ENCODE results near the gene WWC1.

The WWC1 gene

GRCh38 chr5:168486136-168486879 is 194.9 kb downstream of the WWC1 start, which contains the start of gene RARS1:
Gene RARS1, plus strand, starts transcription at chr5:168486471. Its CDS starts 28 bp downstream, at chr5:168486499.
- H3K79me1 ChIP-seq (ENCODE audit: low read length): peaks cover 3% of the 10 kb centered on the region
- peak within 1 kb of the TSS; percentile 84 for H3K4me3 ChIP-seq (ENCODE audit: low read depth, low read length)
- no CpG with 5 or more reads among the region's 40 CpGs for WGBS (ENCODE audit: extremely low coverage, insufficient coverage, insufficient read length)
- H3K4me1 ChIP-seq (ENCODE audit: control insufficient read depth in 1 of 2, insufficient read depth in 2 of 2, low read length in 2 of 2): peaks cover 1 to 2% of the 10 kb centered on the region in 2 experiments
- H2AFZ ChIP-seq (ENCODE audit: insufficient read depth, low read length, poor library complexity): peak within 1 kb of the TSS; percentile 80
- H3K4me2 ChIP-seq (ENCODE audit: low read length): peak within 1 kb of the TSS; percentile 79
- peaks cover 15 to 21% of the 10 kb centered on the region in 2 experiments for H3K36me3 ChIP-seq (ENCODE audit: control insufficient read depth in 1 of 2, insufficient read depth in 2 of 2, low read length in 2 of 2)
- H2AK5ac ChIP-seq (ENCODE audit: low read length): peak within 1 kb of the TSS; percentile 17
- H3K9me3 ChIP-seq (ENCODE audit: insufficient read depth, low read depth, low read length): no peaks in the 10 kb centered on the region
- H2BK12ac ChIP-seq (ENCODE audit: low read length): no peak within 1 kb of the TSS
- peak within 1 kb of the TSS; percentile 78 for H4K12ac ChIP-seq (ENCODE audit: low read depth, low read length)
- peak within 1 kb of the TSS; percentile 18 for H3K4ac ChIP-seq (ENCODE audit: low read depth, low read length)
- no peak within 1 kb of the TSS for H3K23ac ChIP-seq (ENCODE audit: low read length)
- peak within 1 kb of the TSS; percentile 56 for H4K91ac ChIP-seq (ENCODE audit: low read depth, low read length)
- peak within 1 kb of the TSS; percentile 40 for H3K14ac ChIP-seq (ENCODE audit: low read length)
- H3K27me3 ChIP-seq (ENCODE audit: insufficient read depth, low read length): no peaks in the 10 kb centered on the region
- H3K79me2 ChIP-seq (ENCODE audit: control insufficient read depth, insufficient read depth, low read length, poor library complexity): peaks cover 4% of the 10 kb centered on the region
- peak within 1 kb of the TSS; percentile 3 for H2BK120ac ChIP-seq (ENCODE audit: insufficient read depth, low read length, poor library complexity)
- H4K8ac ChIP-seq (ENCODE audit: low read depth, low read length): peak within 1 kb of the TSS; percentile 90
- no peak within 1 kb of the TSS for H3K27ac ChIP-seq (ENCODE audit: low read depth, low read length)
- no peak within 1 kb of the TSS for H2BK5ac ChIP-seq (ENCODE audit: low read depth, low read length, poor library complexity)
- DNase-seq: peak; percentile 96 to 97
- H3K9ac ChIP-seq (ENCODE audit: low read length): peak within 1 kb of the TSS; percentile 59
- H3K18ac ChIP-seq (ENCODE audit: low read length): peak within 1 kb of the TSS; percentile 24

- H4K8ac ChIP-seq (ENCODE audit: low read depth, low read length): no peak overlapping the region
- H3K79me2 ChIP-seq (ENCODE audit: control insufficient read depth, insufficient read depth, low read length, poor library complexity): peaks cover 4% of the 10 kb centered on the region
- H2BK120ac ChIP-seq (ENCODE audit: insufficient read depth, low read length, poor library complexity): no peak overlapping the region
- H4K91ac ChIP-seq (ENCODE audit: low read depth, low read length): no peak overlapping the region
- H3K14ac ChIP-seq (ENCODE audit: low read length): no peak overlapping the region
- H3K4me1 ChIP-seq (ENCODE audit: control insufficient read depth in 1 of 2, insufficient read depth in 2 of 2, low read length in 2 of 2): peaks cover 0 to 2% of the 10 kb centered on the region in 2 experiments
- no peaks in the 10 kb centered on the region for H3K9me3 ChIP-seq (ENCODE audit: insufficient read depth, low read depth, low read length)
- H3K18ac ChIP-seq (ENCODE audit: low read length): no peak overlapping the region
- no peak overlapping the region for H3K4me3 ChIP-seq (ENCODE audit: low read depth, low read length)
- no peak overlapping the region for H2AK5ac ChIP-seq (ENCODE audit: low read length)
- no CpG with 5 or more reads among the region's 3 CpGs for WGBS (ENCODE audit: extremely low coverage, insufficient coverage, insufficient read length)
- no peak overlapping the region for H3K9ac ChIP-seq (ENCODE audit: low read length)
- peaks cover 3% of the 10 kb centered on the region for H3K79me1 ChIP-seq (ENCODE audit: low read length)
- H3K23ac ChIP-seq (ENCODE audit: low read length): no peak overlapping the region
- H4K12ac ChIP-seq (ENCODE audit: low read depth, low read length): no peak overlapping the region
- no peak overlapping the region for H3K4ac ChIP-seq (ENCODE audit: low read depth, low read length)
- H3K27me3 ChIP-seq (ENCODE audit: insufficient read depth, low read length): no peaks in the 10 kb centered on the region
- no peak for DNase-seq
- no peak overlapping the region for H2AFZ ChIP-seq (ENCODE audit: insufficient read depth, low read length, poor library complexity)
- no peak overlapping the region for H2BK5ac ChIP-seq (ENCODE audit: low read depth, low read length, poor library complexity)
- no peak overlapping the region for H3K27ac ChIP-seq (ENCODE audit: low read depth, low read length)
- no peak overlapping the region for H3K4me2 ChIP-seq (ENCODE audit: low read length)
- H2BK12ac ChIP-seq (ENCODE audit: low read length): no peak overlapping the region
- peaks cover 17 to 31% of the 10 kb centered on the region in 2 experiments for H3K36me3 ChIP-seq (ENCODE audit: control insufficient read depth in 1 of 2, insufficient read depth in 2 of 2, low read length in 2 of 2)
Measured at GRCh38 chr5:168489059-168489458, 197.6 kb downstream of the WWC1 start.

- DNase-seq: no peak
- Histone ChIP-seq H4K8ac (ENCODE audit: low read depth, low read length) (no peak overlapping the region), H3K23ac (ENCODE audit: low read length) (no peak overlapping the region)
Measured at GRCh38 chr5:168494057-168494555, 202.7 kb downstream of the WWC1 start.

GRCh38 chr5:168502563-168503237 is 211.3 kb downstream of the WWC1 start:
- Histone ChIP-seq H3K4me2 (ENCODE audit: low read length) (no peak overlapping the region), H3K79me2 (ENCODE audit: control insufficient read depth, insufficient read depth, low read length, poor library complexity) (no peaks in the 10 kb centered on the region), H3K79me1 (ENCODE audit: low read length) (no peaks in the 10 kb centered on the region), H2BK120ac (ENCODE audit: insufficient read depth, low read length, poor library complexity) (no peak overlapping the region), H2BK12ac (ENCODE audit: low read length) (no peak overlapping the region), H4K91ac (ENCODE audit: low read depth, low read length) (no peak overlapping the region), H3K36me3 (ENCODE audit: control insufficient read depth in 1 of 2, insufficient read depth in 2 of 2, low read length in 2 of 2) (peaks cover 26 to 28% of the 10 kb centered on the region in 2 experiments), H4K12ac (ENCODE audit: low read depth, low read length) (no peak overlapping the region), H4K8ac (ENCODE audit: low read depth, low read length) (no peak overlapping the region), H3K4ac (ENCODE audit: low read depth, low read length) (no peak overlapping the region), H3K14ac (ENCODE audit: low read length) (no peak overlapping the region), H3K9ac (ENCODE audit: low read length) (no peak overlapping the region), H3K18ac (ENCODE audit: low read length) (no peak overlapping the region), H3K27ac (ENCODE audit: low read depth, low read length) (no peak overlapping the region), H2BK5ac (ENCODE audit: low read depth, low read length, poor library complexity) (no peak overlapping the region), H2AFZ (ENCODE audit: insufficient read depth, low read length, poor library complexity) (no peak overlapping the region), H3K4me3 (ENCODE audit: low read depth, low read length) (no peak overlapping the region), H3K9me3 (ENCODE audit: insufficient read depth, low read depth, low read length) (no peaks in the 10 kb centered on the region), H2AK5ac (ENCODE audit: low read length) (no peak overlapping the region), H3K27me3 (ENCODE audit: insufficient read depth, low read length) (no peaks in the 10 kb centered on the region), H3K23ac (ENCODE audit: low read length) (no peak overlapping the region), H3K4me1 (ENCODE audit: control insufficient read depth in 1 of 2, insufficient read depth in 2 of 2, low read length in 2 of 2) (no peaks in the 10 kb centered on the region)
- no CpG with 5 or more reads among the region's 7 CpGs for WGBS (ENCODE audit: extremely low coverage, insufficient coverage, insufficient read length)
- DNase-seq: no peak

More at GRCh38 chr5:168494057-168494555, 202.7 kb downstream of the WWC1 start:
- Histone ChIP-seq H4K12ac (ENCODE audit: low read depth, low read length) (no peak overlapping the region), H3K4me1 (ENCODE audit: control insufficient read depth in 1 of 2, insufficient read depth in 2 of 2, low read length in 2 of 2) (no peaks in the 10 kb centered on the region), H3K9ac (ENCODE audit: low read length) (no peak overlapping the region), H4K91ac (ENCODE audit: low read depth, low read length) (no peak overlapping the region), H2BK120ac (ENCODE audit: insufficient read depth, low read length, poor library complexity) (no peak overlapping the region), H3K27me3 (ENCODE audit: insufficient read depth, low read length) (no peaks in the 10 kb centered on the region), H2AK5ac (ENCODE audit: low read length) (no peak overlapping the region), H3K27ac (ENCODE audit: low read depth, low read length) (no peak overlapping the region), H3K4ac (ENCODE audit: low read depth, low read length) (no peak overlapping the region), H3K79me2 (ENCODE audit: control insufficient read depth, insufficient read depth, low read length, poor library complexity) (no peaks in the 10 kb centered on the region), H3K18ac (ENCODE audit: low read length) (no peak overlapping the region), H2AFZ (ENCODE audit: insufficient read depth, low read length, poor library complexity) (no peak overlapping the region), H2BK5ac (ENCODE audit: low read depth, low read length, poor library complexity) (no peak overlapping the region), H3K4me3 (ENCODE audit: low read depth, low read length) (no peak overlapping the region), H3K14ac (ENCODE audit: low read length) (no peak overlapping the region), H3K4me2 (ENCODE audit: low read length) (no peak overlapping the region), H3K36me3 (ENCODE audit: control insufficient read depth in 1 of 2, insufficient read depth in 2 of 2, low read length in 2 of 2) (peaks cover 29 to 54% of the 10 kb centered on the region in 2 experiments), H2BK12ac (ENCODE audit: low read length) (no peak overlapping the region), H3K79me1 (ENCODE audit: low read length) (no peaks in the 10 kb centered on the region), H3K9me3 (ENCODE audit: insufficient read depth, low read depth, low read length) (no peaks in the 10 kb centered on the region)
- no CpG with 5 or more reads among the region's 5 CpGs for WGBS (ENCODE audit: extremely low coverage, insufficient coverage, insufficient read length)

Data from trophoblast cell (in vitro differentiated cells and primary cell).